NB4 (cell line): ENCODE results near the gene DPEP2NB.

ENCODE experiments used
- MYC ChIP-seq: IDR thresholded peaks from 2 replicates; pipeline ENCODE4 v1.6.1; 2011; ENCODE audit warnings: low read depth, low read length
- POLR2A ChIP-seq: IDR thresholded peaks from 2 replicates; pipeline ENCODE4 v1.6.1; 2011; ENCODE audit warnings: mild to moderate bottlenecking; ENCODE audit not compliant: insufficient read length; ENCODE audit errors: extremely low read depth
- TF ChIP-seq, protein P1 (sequence below): IDR thresholded peaks from one replicate; pipeline ENCODE4 v1.5.1; 2012; ENCODE audit warnings: low read depth, low read length
- TF ChIP-seq, protein P2 (sequence below): IDR thresholded peaks from 2 replicates; pipeline ENCODE4 v1.6.1; 2011; ENCODE audit warnings: low read depth, low read length

DNA sequence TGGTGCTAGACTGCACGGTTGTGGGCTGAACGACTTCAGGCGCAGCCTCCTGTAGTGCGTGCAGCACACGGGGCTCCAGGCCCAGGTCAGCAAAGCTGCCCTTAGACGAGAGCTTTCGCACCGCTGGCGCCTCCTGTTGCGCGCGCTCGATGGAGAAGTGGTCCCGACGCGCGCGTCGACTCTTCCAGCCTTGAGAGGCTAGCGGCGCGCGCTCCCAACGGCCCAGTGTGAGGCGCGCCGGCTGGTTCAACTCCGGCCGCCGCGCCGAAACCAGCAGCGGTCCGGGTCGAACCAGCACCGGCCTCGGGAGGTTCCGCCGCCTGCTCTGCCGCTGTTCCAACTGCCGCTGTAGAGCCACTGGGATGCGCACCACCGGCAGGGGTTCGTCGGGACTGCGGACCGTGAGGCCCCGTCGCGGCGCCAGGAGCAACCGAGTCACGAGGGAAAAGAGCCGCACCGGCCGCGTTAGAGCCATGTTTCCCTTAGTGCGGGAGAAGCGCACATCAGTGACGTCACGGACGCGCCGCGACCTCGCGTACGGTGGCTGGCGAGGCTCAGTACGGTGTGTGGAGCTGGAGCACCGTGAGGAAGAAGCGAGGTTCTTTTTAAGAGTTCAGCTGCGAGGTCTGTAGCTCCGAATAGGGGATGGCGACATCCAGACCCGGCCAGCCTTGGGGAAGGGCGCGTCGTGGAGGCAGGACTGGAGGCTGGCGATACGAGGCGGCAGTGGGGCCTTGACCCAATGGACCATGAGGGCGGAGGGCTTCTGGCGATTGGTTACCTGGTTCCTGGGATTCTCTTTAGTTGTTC is 7.2 kb upstream of the DPEP2NB start, which contains the start of the genes DDX28 and DUS2:
- TF ChIP-seq POLR2A (peak; percentile 89), MYC (peak; percentile 97)
- TF ChIP-seq, protein P1, sequence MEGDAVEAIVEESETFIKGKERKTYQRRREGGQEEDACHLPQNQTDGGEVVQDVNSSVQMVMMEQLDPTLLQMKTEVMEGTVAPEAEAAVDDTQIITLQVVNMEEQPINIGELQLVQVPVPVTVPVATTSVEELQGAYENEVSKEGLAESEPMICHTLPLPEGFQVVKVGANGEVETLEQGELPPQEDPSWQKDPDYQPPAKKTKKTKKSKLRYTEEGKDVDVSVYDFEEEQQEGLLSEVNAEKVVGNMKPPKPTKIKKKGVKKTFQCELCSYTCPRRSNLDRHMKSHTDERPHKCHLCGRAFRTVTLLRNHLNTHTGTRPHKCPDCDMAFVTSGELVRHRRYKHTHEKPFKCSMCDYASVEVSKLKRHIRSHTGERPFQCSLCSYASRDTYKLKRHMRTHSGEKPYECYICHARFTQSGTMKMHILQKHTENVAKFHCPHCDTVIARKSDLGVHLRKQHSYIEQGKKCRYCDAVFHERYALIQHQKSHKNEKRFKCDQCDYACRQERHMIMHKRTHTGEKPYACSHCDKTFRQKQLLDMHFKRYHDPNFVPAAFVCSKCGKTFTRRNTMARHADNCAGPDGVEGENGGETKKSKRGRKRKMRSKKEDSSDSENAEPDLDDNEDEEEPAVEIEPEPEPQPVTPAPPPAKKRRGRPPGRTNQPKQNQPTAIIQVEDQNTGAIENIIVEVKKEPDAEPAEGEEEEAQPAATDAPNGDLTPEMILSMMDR, result no peak
- TF ChIP-seq, protein P2, sequence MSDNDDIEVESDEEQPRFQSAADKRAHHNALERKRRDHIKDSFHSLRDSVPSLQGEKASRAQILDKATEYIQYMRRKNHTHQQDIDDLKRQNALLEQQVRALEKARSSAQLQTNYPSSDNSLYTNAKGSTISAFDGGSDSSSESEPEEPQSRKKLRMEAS, result peak; percentile 91
